Activated B cell treated with CpG ODN at 0.5 μM for 24 hours (primary cell): ENCODE measurements around the gene ZNF584. TPM values are rescaled to one million over a fixed set of nuclear protein-coding genes. Genes with fewer than 3 reads are reported as not detected.

Experiments
- ATAC-seq: fragments of 200-7000 bp; cut with Tn5 transposase; one replicate; pipeline ENCODE4 v1.10.0; 2021; ENCODE audit warnings: low read depth, mild to moderate bottlenecking, moderate library complexity
- CTCF ChIA-PET: fragments of 350-600 bp; sonication (Branson Sonifier 250); formaldehyde crosslinking; loops from one replicate; lab custom pipeline; 2021; ENCODE audit warnings: antibody characterized with exemption; lab: Charles Lee
- POLR2A ChIA-PET: fragments of 350-600 bp; sonication (Branson Sonifier 250); formaldehyde crosslinking; loops from one replicate; lab custom pipeline; 2021; ENCODE audit warnings: antibody characterized with exemption; lab: Charles Lee
- DNase-seq: peaks from one replicate; pipeline ENCODE4 v3.0.0; 2022
- H3K27ac Mint-ChIP-seq: one replicate; pipeline ENCODE4 v1.8.0; 2020; ENCODE audit warnings: mixed read lengths
- H3K27me3 Mint-ChIP-seq: one replicate; pipeline ENCODE4 v1.8.0; 2021; ENCODE audit warnings: mixed read lengths
- H3K36me3 Mint-ChIP-seq: one replicate; pipeline ENCODE4 v1.8.0; 2021; ENCODE audit warnings: low read depth, mixed read lengths
- H3K4me1 Mint-ChIP-seq: one replicate; pipeline ENCODE4 v1.8.0; 2021; ENCODE audit warnings: mixed read lengths
- H3K4me3 Mint-ChIP-seq: one replicate; pipeline ENCODE4 v1.8.0; 2020; ENCODE audit warnings: mild to moderate bottlenecking, mixed read lengths
- H3K9me3 Mint-ChIP-seq: one replicate; pipeline ENCODE4 v1.8.0; 2020; ENCODE audit warnings: mixed read lengths
- intact Hi-C: fragments of 100-400 bp; cut with micrococcal nuclease; formaldehyde crosslinking; loops from one replicate; pipeline ENCODE4 v1.15.1; 2024
- total RNA-seq: library from RNA; stranded (reverse); gene quantifications from 2 replicates; pipeline ENCODE4 v1.2.3, GENCODE V29; 2022
- TF ChIP-seq, protein P1 (sequence below): fragments of 200-600 bp; IDR thresholded peaks from one replicate; pipeline ENCODE4 v1.8.0; 2022; ENCODE audit warnings: antibody characterized with exemption, mild to moderate bottlenecking

ZNF584 gene
- total RNA-seq, 1 donor from 2014 or later: 9.6 TPM

DNA sequence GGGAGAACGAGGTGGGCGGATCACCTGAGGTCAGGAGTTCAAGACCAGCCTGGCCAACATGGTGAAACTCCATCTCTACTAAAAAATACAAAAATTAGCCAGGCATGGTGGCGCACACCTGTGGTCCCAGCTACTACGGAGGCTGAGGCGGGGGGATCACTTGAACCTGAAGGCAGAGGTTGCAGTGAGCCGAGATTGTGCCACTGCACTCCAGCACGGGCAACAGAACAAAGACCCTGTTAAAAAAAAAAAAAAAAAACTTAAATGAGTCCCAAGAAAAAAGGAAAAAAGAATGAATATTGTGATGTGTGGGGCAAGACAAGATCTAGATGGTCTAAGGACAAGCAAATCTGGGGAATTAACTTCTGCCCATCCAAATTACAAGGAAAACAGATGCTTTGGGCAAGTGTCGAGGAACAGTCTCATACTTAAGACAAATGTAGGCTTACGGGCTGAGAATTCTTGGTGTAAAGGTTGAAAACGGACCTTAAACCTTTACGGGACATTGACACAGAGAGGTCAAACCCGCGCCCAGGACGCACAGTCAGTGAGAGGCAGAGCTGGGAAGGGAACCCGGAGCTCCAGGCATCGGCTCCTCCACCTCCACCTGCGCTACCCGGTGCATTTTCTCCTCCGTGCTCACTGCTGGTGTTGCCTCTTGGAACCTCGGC is 57.8 kb downstream of the ZNF584 start:
- peak overlapping the region; percentile 56 for H3K27ac Mint-ChIP-seq
- ChIA-PET POLR2A (interaction anchor here (0.9 to 2.1 kb wide), 6 partner anchors 15 to 109 kb away, joined by 3 to 8 read pairs (median 4); partner anchors contain the start of genes TRIM28, ZNF132, ZNF324B and ZNF584), CTCF (no interaction called here)
- no peaks in the 10 kb centered on the region for H3K27me3 Mint-ChIP-seq
- ATAC-seq (peak; percentile 19), DNase-seq (no peak)
- TF ChIP-seq, protein P1, sequence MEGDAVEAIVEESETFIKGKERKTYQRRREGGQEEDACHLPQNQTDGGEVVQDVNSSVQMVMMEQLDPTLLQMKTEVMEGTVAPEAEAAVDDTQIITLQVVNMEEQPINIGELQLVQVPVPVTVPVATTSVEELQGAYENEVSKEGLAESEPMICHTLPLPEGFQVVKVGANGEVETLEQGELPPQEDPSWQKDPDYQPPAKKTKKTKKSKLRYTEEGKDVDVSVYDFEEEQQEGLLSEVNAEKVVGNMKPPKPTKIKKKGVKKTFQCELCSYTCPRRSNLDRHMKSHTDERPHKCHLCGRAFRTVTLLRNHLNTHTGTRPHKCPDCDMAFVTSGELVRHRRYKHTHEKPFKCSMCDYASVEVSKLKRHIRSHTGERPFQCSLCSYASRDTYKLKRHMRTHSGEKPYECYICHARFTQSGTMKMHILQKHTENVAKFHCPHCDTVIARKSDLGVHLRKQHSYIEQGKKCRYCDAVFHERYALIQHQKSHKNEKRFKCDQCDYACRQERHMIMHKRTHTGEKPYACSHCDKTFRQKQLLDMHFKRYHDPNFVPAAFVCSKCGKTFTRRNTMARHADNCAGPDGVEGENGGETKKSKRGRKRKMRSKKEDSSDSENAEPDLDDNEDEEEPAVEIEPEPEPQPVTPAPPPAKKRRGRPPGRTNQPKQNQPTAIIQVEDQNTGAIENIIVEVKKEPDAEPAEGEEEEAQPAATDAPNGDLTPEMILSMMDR: no peak
- peaks cover 26% of the 10 kb centered on the region for H3K4me1 Mint-ChIP-seq
- H3K9me3 Mint-ChIP-seq: no peaks in the 10 kb centered on the region
- peaks cover 12% of the 10 kb centered on the region for H3K36me3 Mint-ChIP-seq
- intact Hi-C loops: loop anchor here (1.0 to 2.0 kb wide), 9 partner anchors 9 to 139 kb away; partner anchors contain the start of genes RPS5, TRIM28, ZNF132 and ZNF324B
- H3K4me3 Mint-ChIP-seq: peak overlapping the region; percentile 81

DNA sequence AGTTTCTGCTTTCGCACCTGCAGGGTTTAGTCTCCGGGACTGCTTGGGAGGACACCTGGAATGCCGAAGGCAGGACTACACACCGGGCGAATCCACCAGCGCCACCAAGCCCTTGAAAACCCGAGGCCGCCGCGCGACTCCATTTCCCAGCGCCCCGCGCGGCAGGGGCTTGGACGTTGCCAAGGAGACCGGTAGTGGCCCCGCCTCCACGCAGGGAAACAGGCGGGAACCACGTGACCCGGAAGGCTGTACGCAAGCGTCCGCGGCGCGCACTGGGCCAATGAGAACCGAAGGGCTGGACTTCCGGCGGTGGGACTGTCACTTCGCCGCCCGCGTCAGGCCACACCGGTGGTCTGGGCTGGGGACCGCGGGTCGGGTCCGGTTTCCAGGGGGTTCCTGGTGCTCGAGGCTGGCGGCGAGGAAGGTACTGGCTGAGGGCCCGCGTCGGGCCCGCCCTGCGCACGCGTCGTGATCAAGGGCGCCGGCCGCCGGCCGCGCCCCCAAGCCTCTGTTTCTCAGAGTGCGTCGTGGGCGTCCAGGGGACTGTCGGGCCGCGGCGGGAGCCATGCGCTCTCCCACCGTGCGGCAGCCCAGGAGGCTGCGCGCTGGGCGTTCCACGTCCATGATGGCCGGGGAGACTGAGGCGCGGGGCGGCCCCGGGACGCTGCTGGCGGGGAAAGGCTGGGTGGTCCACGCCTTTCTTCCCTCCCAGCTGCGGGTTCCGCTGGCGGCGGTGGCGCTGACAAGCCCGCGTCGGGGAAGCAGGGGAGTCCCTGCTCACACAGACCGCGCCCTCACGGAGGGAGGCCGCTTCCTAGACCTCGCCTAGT is 58.5 kb downstream of the ZNF584 start, which contains the start of gene ZNF324:
Gene ZNF324 (plus strand): TSS at position 321 of the 830 bp plus-strand sequence. CDS start 2,106 bp downstream, outside the sequence.
- DNase-seq (peak; percentile 95), ATAC-seq (peak; percentile 92)
- Mint-ChIP-seq H3K9me3 (no peaks in the 10 kb centered on the region), H3K4me3 (peak within 1 kb of the TSS; percentile 81), H3K27me3 (no peaks in the 10 kb centered on the region), H3K27ac (peak within 1 kb of the TSS; percentile 56), H3K4me1 (peaks cover 26% of the 10 kb centered on the region), H3K36me3 (peaks cover 17% of the 10 kb centered on the region)
- intact Hi-C loops: loop anchor here (1.0 to 2.0 kb wide), 9 partner anchors 8 to 140 kb away; partner anchors contain the start of genes RPS5, TRIM28, ZNF132 and ZNF324B
- CTCF ChIA-PET: no interaction called here
- POLR2A ChIA-PET: interaction anchor here (1.5 to 2.1 kb wide), 2 partner anchors 16 to 77 kb away, joined by 5 to 7 read pairs; partner anchors contain the start of genes TRIM28 and ZNF324B
- TF ChIP-seq, protein P1: no peak

Other genes starting within 250 kb of the ZNF584 start
- gene ZNF274, start 225.6 kb upstream of the ZNF584 start, total RNA-seq: 47.2 and 50.3 TPM in 2 replicates
- 45.2 and 61.7 TPM in 2 replicates for gene ZNF544, start 179.7 kb upstream of the ZNF584 start, total RNA-seq
- gene ZNF8, start 129.7 kb upstream of the ZNF584 start, total RNA-seq: 4.7 and 5.3 TPM in 2 replicates
- gene ERVK3-1, start 103.3 kb upstream of the ZNF584 start, total RNA-seq: 61.4 and 74.3 TPM in 2 replicates
- gene ZSCAN22, start 81.7 kb upstream of the ZNF584 start, total RNA-seq: 4.7 and 4.8 TPM in 2 replicates
- 21.8 and 26.8 TPM in 2 replicates for gene A1BG, start 55.2 kb upstream of the ZNF584 start, total RNA-seq
- gene ZNF497, start 45.9 kb upstream of the ZNF584 start, total RNA-seq: 1.7 and 2.1 TPM in 2 replicates
- gene ZNF837, start 27.6 kb upstream of the ZNF584 start, total RNA-seq: 3.1 and 3.5 TPM in 2 replicates
- 1,982 and 2,193 TPM in 2 replicates for gene RPS5, start 21.4 kb upstream of the ZNF584 start, total RNA-seq
- 0.44 TPM in 1 of 2 replicates, not detected in the other for gene RNF225, start 13.0 kb upstream of the ZNF584 start, total RNA-seq
- gene ZNF132, start 31.5 kb downstream of the ZNF584 start, total RNA-seq: 9.2 and 10.4 TPM in 2 replicates
- gene ZNF324B, start 43.0 kb downstream of the ZNF584 start, total RNA-seq: 11.1 and 11.7 TPM in 2 replicates
- gene ZNF324, start 58.4 kb downstream of the ZNF584 start, total RNA-seq: 11.8 and 13.1 TPM in 2 replicates
- gene ZNF446, start 67.7 kb downstream of the ZNF584 start, total RNA-seq: 9.6 and 10.4 TPM in 2 replicates
- 8.0 and 10.2 TPM in 2 replicates for gene SLC27A5, start 103.3 kb downstream of the ZNF584 start, total RNA-seq
- 18.0 and 20.2 TPM in 2 replicates for gene ZBTB45, start 111.2 kb downstream of the ZNF584 start, total RNA-seq
- gene TRIM28, start 135.4 kb downstream of the ZNF584 start, total RNA-seq: 380 and 407 TPM in 2 replicates
- 95.6 and 96.3 TPM in 2 replicates for gene CHMP2A, start 146.5 kb downstream of the ZNF584 start, total RNA-seq
- 55.1 and 66.7 TPM in 2 replicates for gene UBE2M, start 150.0 kb downstream of the ZNF584 start, total RNA-seq
- 41.9 and 54.5 TPM in 2 replicates for gene MZF1, start 164.7 kb downstream of the ZNF584 start, total RNA-seq